HG03565 (cell line): ENCODE results near the gene COQ2.

Experiments used
- ATAC-seq: cut with Tn5 transposase; IDR thresholded peaks from one replicate; pipeline ENCODE4 v1.9.1; 2021; ENCODE audit warnings: mild to moderate bottlenecking, moderate library complexity; ENCODE audit not compliant: unreplicated experiment

The COQ2 gene

GRCh38 chr4:83219344-83220331 is 65.0 kb downstream of the COQ2 start:
- no peak for ATAC-seq

GRCh38 chr4:83217721-83218522 is 66.7 kb downstream of the COQ2 start:
- peak; percentile 83 for ATAC-seq

- ATAC-seq, result no peak
These were observed 67.5 kb downstream of the COQ2 start for GRCh38 chr4:83216959-83217683.

- ATAC-seq, result no peak
These were observed 70.5 kb downstream of the COQ2 start for GRCh38 chr4:83214079-83214478.
